GM23248 (cell line): ENCODE measurements around the gene FAM43A.

Source experiments
- EZH2 ChIP-seq: fragments of 200-600 bp; sonication (generic); IDR thresholded peaks from 2 replicates; pipeline ENCODE4 v1.6.1; 2018; ENCODE audit warnings: antibody characterized with exemption, mild to moderate bottlenecking; ENCODE audit not compliant: insufficient read depth, poor library complexity, severe bottlenecking
- EZH2phosphoT487 ChIP-seq: fragments of 200-600 bp; sonication (generic); IDR thresholded peaks from 2 replicates; pipeline ENCODE4 v1.6.1; 2018; ENCODE audit warnings: antibody characterized with exemption, moderate library complexity, mild to moderate bottlenecking, low read depth; ENCODE audit not compliant: insufficient read depth

GRCh38 chr3:194671900-194672808, 13.5 kb upstream of the FAM43A start, which contains the start of gene LSG1:
- TF ChIP-seq EZH2 (no peak), EZH2phosphoT487 (no peak)
